A673 (cell line): ENCODE data around the gene GNAS-AS1. TPM values are rescaled to one million over a fixed set of nuclear protein-coding genes. Genes with fewer than 3 reads are reported as not detected.

Experiments
- BruUV-seq: library from RNA; stranded (reverse); fragments of 400-500 nt; replicated peaks from 2 replicates; lab custom pipeline; 2021; lab: Mats Ljungman, UMichigan
- CTCF ChIA-PET: fragments of 300-600 bp; sonication (Branson Sonifier 250); formaldehyde crosslinking; loops from one replicate; lab custom pipeline; 2022; ENCODE audit warnings: antibody characterized with exemption; lab: Charles Lee
- POLR2A ChIA-PET: fragments of 300-600 bp; sonication (Branson Sonifier 250); formaldehyde crosslinking; loops from one replicate; lab custom pipeline; 2022; ENCODE audit warnings: antibody characterized with exemption; ENCODE audit not compliant: low non-redundant PET; lab: Charles Lee
- DNase-seq: peaks from one replicate; pipeline ENCODE4 v3.0.0-alpha.2; 2015; ENCODE audit warnings: low spot score
- H3K27ac ChIP-seq: fragments of 200-600 bp; sonication (generic); 2 replicates; pipeline ENCODE4 v1.5.1; 2016; ENCODE audit warnings: mixed run types, low read depth, mild to moderate bottlenecking, mixed read lengths, antibody characterized with exemption, low read length; ENCODE audit not compliant: poor library complexity, severe bottlenecking
- H3K27me3 ChIP-seq: fragments of 200-600 bp; sonication (generic); replicated peaks from 2 replicates; pipeline ENCODE4 v1.6.1; 2017; ENCODE audit warnings: mixed run types, low read depth, mild to moderate bottlenecking, mixed read lengths, antibody characterized with exemption, low read length; ENCODE audit not compliant: insufficient read depth, poor library complexity
- H3K36me3 ChIP-seq: fragments of 200-600 bp; sonication (generic); 2 replicates; pipeline ENCODE4 v1.6.1; 2016; ENCODE audit warnings: mixed run types, mild to moderate bottlenecking, mixed read lengths, antibody characterized with exemption, low read length; ENCODE audit not compliant: insufficient read depth, poor library complexity, severe bottlenecking
- H3K4me1 ChIP-seq: fragments of 200-600 bp; sonication (generic); 2 replicates; pipeline ENCODE4 v1.6.1; 2017; ENCODE audit warnings: mixed run types, mild to moderate bottlenecking, mixed read lengths, antibody characterized with exemption, low read length; ENCODE audit not compliant: insufficient read depth, poor library complexity, severe bottlenecking
- H3K4me3 ChIP-seq: fragments of 200-600 bp; sonication (generic); 2 replicates; pipeline ENCODE4 v1.5.1; 2016; ENCODE audit warnings: low read depth, mixed run types, mild to moderate bottlenecking, mixed read lengths, low read length; ENCODE audit not compliant: poor library complexity, severe bottlenecking
- H3K9me3 ChIP-seq: fragments of 200-600 bp; sonication (generic); 2 replicates; pipeline ENCODE4 v1.6.1; 2016; ENCODE audit warnings: mixed run types, low read depth, mild to moderate bottlenecking, mixed read lengths, antibody characterized with exemption, low read length; ENCODE audit not compliant: poor library complexity, severe bottlenecking
- CTCF ChIP-seq: fragments of 300-800, 200-600 bp; sonication (generic); conservative IDR thresholded peaks from 2 replicates; pipeline ENCODE4 v1.5.1; 2017; ENCODE audit warnings: low read depth, mild to moderate bottlenecking, antibody characterized with exemption, low read length, moderate library complexity, mixed read lengths
- EZH2 ChIP-seq: fragments of 200-600 bp; sonication (generic); IDR thresholded peaks from 2 replicates; pipeline ENCODE4 v1.6.1; 2017; ENCODE audit warnings: borderline replicate concordance, low read depth, mild to moderate bottlenecking, mixed read lengths, antibody characterized with exemption, low read length; ENCODE audit not compliant: poor library complexity, severe bottlenecking
- intact Hi-C: fragments of 100-400 bp; cut with micrococcal nuclease; formaldehyde crosslinking; loops from one replicate; pipeline ENCODE4 v1.10.0; 2022; ENCODE audit not compliant: unreplicated experiment
- total RNA-seq: library from RNA; stranded (reverse); gene quantifications from 2 replicates; pipeline ENCODE4 v1.2.3, GENCODE V29; 2021

Gene GNAS-AS1
- total RNA-seq, 1 experiment from 2014 or later, result 6.7 TPM

GRCh38 chr20:58891086-58891717 lies 40.5 kb upstream of the GNAS-AS1 start:
- H3K27ac ChIP-seq, result peak overlapping the region; percentile 96
- H3K9me3 ChIP-seq, result no peaks in the 10 kb centered on the region
- ChIA-PET POLR2A (interaction anchor here (0.9 kb wide), 1 partner anchor 470 kb away, joined by 3 read pairs; no protein-coding TSS in a partner anchor), CTCF (no interaction called here)
- BruUV-seq, result no TSS peak
- intact Hi-C loops, result loop anchor here (5.0 kb wide), 1 partner anchor 141 kb away; the partner anchor contains the start of gene ATP5F1E
- peak; percentile 86 for DNase-seq
- peaks cover under 1% of the 10 kb centered on the region for H3K36me3 ChIP-seq
- peak overlapping the region; percentile 83 for H3K4me3 ChIP-seq
- no peak for TF ChIP-seq EZH2
- TF ChIP-seq CTCF, result no peak
- H3K4me1 ChIP-seq, result peaks cover 31% of the 10 kb centered on the region
- no peaks in the 10 kb centered on the region for H3K27me3 ChIP-seq

GRCh38 chr20:58890518-58891085 lies 39.9 kb upstream of the GNAS-AS1 start:
- intact Hi-C loops, result loop anchor here (5.0 kb wide), 1 partner anchor 142 kb away; the partner anchor contains the start of gene ATP5F1E
- H3K4me3 ChIP-seq, result peak overlapping the region; percentile 83
- TF ChIP-seq EZH2 (no peak), CTCF (no peak)
- no peaks in the 10 kb centered on the region for H3K36me3 ChIP-seq
- H3K4me1 ChIP-seq, result peaks cover 25% of the 10 kb centered on the region
- peak overlapping the region; percentile 95 for H3K27ac ChIP-seq
- ChIA-PET CTCF (no interaction called here), POLR2A (interaction anchor here (0.9 kb wide), 1 partner anchor 471 kb away, joined by 3 read pairs; no protein-coding TSS in a partner anchor)
- no peaks in the 10 kb centered on the region for H3K27me3 ChIP-seq
- no peaks in the 10 kb centered on the region for H3K9me3 ChIP-seq
- peak; percentile 92 for DNase-seq
- no TSS peak for BruUV-seq

- intact Hi-C loops, result loop anchor here (5.0 kb wide), 1 partner anchor 142 kb away; the partner anchor contains the start of gene ATP5F1E
- Histone ChIP-seq H3K9me3 (no peaks in the 10 kb centered on the region), H3K27me3 (no peaks in the 10 kb centered on the region), H3K27ac (peak overlapping the region; percentile 95), H3K36me3 (no peaks in the 10 kb centered on the region), H3K4me3 (peak overlapping the region; percentile 83), H3K4me1 (peaks cover 19% of the 10 kb centered on the region)
- TF ChIP-seq EZH2 (no peak), CTCF (no peak)
- POLR2A ChIA-PET, result no interaction called here
- BruUV-seq, result no TSS peak
- DNase-seq, result no peak
- CTCF ChIA-PET, result no interaction called here
These were observed 39.3 kb upstream of the GNAS-AS1 start for GRCh38 chr20:58889798-58890517.
